NCI-H82 treated with DMSO at 0.1 percent for 48 hours (cell line): ENCODE measurements around the gene HMGB2.

Experiments used
- DNase-seq: peaks from one replicate; lab custom pipeline; 2025; ENCODE audit not compliant: unreplicated experiment; lab: John Stamatoyannopoulos, UW

Gene HMGB2

DNA sequence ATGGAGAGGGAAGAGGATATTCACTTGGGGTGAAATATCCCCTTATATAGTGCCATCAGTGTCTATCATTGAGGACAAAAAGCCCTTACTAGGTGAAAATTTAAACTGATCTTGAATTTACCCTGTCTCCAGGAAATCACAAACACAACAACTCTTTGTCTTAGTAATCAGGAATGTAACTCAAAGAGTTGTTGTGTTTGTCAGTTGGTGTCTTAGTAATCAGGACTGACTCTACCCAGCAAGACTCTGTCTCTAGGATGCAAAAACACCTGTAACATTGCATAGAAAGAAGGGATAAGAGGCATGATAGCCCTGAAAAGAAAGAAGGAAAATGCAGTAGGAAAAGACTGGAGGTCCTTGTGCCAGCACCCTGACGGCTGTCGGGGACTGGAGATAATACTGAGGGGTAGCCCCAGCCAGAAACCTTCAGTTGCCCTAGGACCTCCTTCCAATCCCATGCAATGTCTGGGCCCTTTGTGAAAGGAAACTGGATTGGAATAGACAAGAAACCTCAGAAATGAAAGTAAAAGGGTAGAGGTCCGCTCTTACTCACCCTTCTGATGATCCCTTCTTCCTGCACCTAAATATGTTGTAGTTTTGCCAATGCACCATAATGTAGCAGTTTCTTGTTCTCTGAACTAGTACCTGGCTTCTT lies 45.3 kb downstream of the HMGB2 start:
- no peak for DNase-seq

DNA sequence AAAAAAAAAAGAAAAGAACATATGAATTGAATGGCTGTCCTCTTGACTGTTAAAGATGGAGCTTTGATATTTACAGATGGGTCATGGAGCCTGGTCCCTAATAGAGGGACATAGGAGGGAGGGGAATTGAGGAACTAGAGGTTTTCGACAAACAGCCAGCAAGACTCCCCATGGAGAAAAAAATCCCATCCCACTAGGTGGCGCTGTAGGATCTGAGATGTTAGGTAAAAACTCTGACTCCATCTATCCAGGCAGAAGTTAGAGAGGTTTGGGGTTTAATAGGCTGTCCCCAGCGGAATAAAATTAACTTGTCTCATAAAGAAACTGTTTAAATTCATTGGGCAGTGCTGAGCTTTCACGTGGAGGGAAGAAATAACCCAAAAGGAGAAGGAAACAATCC lies 45.9 kb downstream of the HMGB2 start:
- no peak for DNase-seq

DNA sequence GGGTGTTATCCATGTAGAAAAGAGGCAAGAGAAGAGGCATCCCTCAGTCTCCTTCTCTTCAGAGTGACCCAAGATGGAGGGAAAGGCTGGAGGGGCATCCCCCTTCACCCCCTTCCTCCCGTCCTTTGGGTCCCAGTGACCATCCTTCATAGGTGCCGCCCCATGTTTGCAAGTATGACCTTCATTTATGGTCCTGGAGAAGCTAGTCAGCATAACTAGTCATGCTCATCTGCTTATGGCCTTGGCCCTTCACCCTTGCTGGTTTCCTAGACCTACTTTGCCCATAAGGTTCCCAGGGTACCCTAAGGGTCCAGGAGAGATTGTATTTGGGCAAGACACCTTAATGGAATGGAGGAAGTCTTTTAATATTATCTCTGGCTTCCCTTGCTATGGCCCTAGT lies 46.7 kb downstream of the HMGB2 start:
- DNase-seq = no peak

DNA sequence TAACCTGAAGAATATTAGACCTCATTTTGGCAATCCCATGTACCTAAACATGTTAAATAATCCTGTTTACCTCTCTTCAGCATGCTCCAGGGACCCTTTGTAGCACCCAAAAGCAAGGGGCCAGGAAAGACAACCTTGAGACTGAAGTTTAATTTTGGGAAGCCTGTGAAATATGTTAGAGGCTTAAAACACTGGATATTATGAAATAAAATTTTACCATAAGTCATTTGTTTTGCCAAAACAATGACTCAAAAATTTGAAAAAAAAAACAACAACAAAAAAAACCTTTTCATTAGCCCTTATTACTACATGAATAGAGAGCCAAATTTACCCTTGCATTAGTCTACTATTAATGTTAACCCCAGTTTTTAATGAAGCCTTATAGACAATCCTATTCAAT lies 49.7 kb downstream of the HMGB2 start:
- no peak for DNase-seq

DNA sequence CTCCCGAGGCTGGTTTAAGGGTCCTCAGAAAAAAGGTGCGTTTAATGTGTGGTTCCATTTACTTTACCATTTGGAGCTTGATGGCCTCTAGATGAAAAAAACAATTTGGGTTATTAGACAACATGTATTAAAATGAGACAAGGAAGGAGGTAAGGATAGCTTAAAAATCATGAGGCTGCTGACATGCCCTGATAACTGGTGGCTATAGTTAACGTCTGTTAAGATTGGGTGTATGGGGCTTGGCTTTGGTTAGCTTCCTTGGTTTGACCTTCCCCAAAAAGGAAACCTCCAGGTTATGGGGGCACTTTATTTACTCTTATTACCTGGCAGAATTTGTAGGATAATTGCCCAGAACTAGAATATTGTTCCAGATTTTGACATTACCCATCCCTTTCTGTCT lies 51.5 kb downstream of the HMGB2 start:
- no peak for DNase-seq

DNA sequence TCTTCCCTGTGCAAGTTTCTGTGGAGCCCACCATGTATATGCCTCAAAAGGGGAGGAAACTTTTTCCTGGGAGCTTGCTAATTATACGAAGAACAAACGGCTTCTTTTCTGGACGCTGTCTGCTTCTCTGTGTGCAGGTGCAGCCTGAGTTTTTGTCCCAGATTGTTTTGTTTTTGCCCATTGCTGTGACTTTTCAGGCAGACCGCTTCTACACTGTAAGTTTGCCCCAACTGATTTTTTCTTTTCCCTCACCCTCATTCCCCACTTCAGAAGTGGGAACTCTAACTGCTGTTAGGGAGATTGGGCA lies 51.9 kb downstream of the HMGB2 start:
- no peak for DNase-seq

DNA sequence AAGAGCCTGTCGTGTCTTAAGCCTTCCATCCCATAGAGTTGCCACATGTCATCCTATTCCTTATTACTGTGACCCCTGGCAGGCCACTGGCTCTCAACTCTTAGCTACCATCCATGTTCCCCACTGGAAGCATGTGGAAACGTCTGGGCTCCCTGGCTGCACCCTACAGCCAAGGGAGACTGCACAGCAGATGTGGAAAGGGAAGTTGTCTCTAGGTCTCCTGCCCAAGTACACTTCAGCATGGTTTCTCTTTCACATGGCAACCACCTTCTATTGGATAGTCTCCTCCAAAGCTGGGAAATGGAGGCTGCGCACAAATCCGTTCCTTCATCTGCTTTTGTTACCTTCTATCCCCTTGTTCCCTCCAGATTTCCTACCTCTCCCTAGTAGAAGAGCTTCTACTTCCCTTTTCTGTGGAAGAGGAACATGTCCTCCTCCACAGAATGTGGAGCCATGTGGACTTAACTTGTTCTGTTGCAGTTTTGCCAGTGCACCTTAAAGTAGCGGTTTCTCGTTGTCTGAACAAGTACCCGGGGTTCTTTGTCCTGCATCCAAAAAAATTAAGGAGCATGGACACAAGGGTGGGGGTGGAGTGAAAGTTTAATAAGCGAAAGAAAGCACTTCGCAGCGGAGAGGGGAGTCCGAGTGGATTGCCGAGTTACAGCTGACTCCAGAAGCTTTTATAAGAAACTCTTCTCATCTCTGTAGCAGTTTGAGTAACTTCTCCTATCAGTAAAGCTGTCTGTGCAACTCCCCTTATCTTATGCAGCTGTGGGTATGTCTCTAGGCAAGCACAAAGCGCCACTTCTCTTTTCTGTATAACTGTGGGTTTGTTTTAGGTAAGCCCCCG lies 52.5 kb downstream of the HMGB2 start:
- DNase-seq = no peak
